ENCODE results near the gene RABL6.

- TF ChIP-seq CTCF (IDR thresholded peaks at IDR 0.05; ENCODE audit: insufficient read depth, low read depth, low read length) (no peak), EZH2 (IDR thresholded peaks at IDR 0.05; ENCODE audit: insufficient read depth, low read length) (no peak)
Measured at GRCh38 chr9:136860933-136861873, 53.5 kb downstream of the RABL6 start.
